Caki2 (cell line): ENCODE data around the gene MEGF6. TPM values are rescaled to one million over a fixed set of nuclear protein-coding genes. Genes with fewer than 3 reads are reported as not detected.

Experiments
- DNase-seq: peaks from one replicate; pipeline ENCODE4 v3.0.0-alpha.2; 2015; ENCODE audit warnings: low read depth
- in situ Hi-C: cut with HindIII; loops from 2 replicates; pipeline ENCODE4 v1.10.0; 2016; ENCODE audit warnings: low sequenced_read_pairs, low pct_unique_long_range_greater_than_20kb, mixed read lengths
- total RNA-seq: library from RNA; depleted of rRNA; stranded (reverse); fragments of >200 nt; shearing (Covaris generic); gene quantifications from 2 replicates; pipeline ENCODE4 v1.2.3, GENCODE V29; 2014; ENCODE audit warnings: low replicate concordance

Gene MEGF6
- total RNA-seq, 1 experiment from 2014 or later, result 21.0 TPM

DNA sequence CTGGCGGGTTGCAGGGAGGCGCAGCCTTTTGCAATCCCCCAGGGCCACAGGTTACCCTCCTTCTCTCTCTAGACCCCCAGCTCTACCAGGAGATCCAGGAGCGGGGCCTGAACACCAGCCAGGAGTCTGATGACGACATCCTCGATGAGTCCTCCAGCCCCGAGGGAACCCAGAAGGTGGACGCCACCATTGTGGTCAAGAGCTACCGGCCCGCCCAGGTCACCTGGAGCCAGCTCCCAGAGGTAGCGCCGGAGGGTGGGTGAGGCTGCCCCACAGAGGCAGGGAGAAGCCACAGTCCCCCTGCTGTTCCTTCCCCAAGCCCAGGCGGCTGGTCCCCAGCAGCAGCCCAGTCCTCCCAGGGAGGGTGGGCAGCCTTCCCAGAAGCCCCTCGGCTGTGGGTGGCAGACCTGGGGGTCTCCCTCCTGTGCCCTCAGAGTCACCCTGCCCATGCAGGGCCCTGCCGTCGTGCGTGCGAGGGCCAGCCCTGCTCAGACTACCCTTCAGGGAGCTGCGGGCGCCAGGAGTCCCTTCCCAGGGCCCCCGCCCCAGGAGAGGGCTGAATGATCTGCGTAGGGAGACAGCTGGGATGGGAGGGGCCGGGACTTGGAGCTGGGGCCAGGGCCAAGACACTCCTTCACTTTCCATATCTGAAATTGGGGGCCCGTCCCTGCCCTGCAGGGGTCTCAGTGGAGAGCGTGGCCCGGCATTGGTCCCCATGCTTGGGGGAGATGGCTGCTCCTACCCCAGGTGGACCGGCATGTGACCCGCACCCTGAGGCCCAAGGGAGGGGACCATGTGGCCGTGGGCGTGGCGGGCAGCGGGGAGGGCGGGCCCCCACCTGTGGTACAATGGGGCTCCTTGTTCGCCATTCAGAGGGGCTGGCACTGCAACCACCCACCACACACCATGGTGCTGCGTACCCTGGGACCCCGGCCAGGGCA lies 143.9 kb downstream of the MEGF6 start:
- in situ Hi-C loops, result no loop called here
- no peak for DNase-seq

DNA sequence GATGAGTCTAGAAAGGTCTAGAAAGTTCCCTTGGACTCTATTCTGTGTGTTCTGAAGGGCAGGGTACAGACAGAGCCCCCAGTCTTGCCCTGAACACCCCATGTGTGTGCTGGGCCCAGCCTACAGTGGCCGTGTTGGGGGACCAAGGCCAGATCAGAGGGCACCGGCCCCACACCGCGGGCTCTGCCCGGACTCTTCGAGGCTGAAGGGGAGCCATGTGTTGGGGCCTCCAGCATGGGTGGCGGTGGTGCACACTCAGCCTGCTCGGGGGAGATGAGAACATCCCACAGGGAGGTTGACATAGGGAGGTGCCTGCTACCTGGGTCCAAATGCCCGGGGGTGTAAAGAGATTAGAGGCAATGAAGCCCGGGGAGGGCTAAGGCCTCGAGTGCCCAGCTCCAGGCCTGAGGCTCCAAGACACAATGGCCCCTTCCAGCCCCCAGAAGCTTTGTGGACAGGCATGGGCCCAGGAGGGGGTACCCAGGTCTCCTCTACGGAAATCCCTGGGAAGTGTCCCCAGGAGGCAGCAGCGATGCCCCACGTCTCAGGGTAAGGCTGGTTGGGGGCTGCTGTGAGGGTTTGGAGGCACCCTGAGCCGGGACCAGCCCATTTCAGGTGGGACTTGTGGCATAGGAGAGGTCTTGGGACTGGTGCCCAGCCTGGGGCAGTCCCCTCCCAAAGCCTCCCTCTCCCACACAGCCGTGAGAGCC lies 144.8 kb downstream of the MEGF6 start:
- no peak for DNase-seq
- in situ Hi-C loops, result no loop called here

DNA sequence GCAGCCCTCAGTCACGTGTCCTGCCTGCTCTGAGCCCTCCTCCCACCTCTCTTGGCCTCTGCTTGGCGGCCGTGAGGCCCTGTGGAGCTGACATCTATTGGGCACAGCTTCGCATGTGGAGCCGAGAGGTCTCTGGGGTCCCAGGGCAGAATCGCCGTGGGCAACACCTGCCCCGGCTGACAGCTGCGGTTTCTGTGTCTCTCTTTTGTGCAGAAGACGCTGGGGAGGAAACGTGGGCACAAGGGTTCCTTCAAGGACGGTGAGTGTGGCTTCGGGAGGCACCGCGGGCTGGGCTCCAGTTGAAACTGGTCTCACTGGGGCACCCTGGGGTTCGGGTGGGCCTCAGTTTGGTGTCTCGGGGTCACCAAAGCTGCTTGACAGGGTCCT lies 145.4 kb downstream of the MEGF6 start:
- in situ Hi-C loops, result no loop called here
- no peak for DNase-seq

DNA sequence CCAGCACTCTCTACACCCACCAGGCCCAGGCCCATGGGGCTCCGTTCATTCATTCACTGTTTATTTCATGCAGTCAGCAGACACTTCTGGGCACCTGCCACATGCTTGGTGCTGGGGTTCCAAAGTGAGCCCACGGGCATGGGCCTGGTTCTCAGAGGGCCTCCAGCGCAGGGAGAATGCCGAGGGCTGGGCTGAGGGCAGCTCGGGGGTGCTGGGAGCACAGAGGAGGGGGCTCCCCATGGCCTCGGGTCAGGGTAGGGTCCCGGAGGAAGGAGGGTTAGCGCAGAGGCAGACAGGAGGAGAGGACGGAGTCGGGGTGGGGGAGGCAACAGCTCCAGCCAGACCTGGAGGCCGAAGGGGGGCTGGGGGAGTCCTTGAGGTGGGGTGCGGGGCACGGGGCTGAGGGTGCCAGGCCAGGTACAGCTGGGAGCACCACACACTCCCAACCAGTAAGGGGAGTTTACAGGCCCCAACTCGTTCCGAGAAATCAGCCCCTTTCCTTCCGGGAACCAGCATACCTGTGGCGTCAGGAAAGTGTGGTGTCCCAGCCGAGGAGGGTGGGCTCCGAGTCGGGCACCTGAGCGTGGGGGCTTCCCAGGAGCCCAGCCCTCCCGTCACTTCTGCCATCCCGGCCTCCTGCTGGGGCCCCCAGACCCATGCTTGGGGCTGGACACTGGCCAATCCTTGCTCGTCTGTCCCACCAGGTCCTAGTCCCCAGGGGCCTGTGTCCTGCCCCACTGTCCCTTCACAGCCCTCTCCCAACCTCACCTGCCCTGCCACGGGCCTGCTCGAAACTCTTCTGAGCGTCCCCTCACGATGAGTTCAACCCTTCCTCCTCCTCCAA lies 146.0 kb downstream of the MEGF6 start:
- no peak for DNase-seq
- in situ Hi-C loops, result no loop called here

DNA sequence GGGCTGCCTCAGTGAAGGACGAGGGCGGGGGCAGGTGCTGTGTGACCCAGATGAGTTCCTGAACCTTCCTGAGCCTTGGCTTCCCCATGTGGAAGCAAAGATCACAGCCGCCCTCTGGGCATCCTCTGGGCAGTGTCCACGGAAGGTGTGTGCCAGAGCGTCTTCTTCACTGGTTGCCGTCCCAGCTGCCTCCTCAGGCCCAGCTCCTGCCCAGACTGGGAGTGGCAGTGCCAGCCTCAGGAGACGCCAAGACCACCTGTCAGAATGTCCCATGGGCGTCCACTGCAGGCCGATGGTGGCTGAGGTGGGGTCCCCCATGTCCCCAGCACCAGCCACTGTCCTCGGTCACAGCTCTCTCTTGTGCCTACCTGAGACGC lies 146.7 kb downstream of the MEGF6 start:
- in situ Hi-C loops, result no loop called here
- DNase-seq, result no peak

DNA sequence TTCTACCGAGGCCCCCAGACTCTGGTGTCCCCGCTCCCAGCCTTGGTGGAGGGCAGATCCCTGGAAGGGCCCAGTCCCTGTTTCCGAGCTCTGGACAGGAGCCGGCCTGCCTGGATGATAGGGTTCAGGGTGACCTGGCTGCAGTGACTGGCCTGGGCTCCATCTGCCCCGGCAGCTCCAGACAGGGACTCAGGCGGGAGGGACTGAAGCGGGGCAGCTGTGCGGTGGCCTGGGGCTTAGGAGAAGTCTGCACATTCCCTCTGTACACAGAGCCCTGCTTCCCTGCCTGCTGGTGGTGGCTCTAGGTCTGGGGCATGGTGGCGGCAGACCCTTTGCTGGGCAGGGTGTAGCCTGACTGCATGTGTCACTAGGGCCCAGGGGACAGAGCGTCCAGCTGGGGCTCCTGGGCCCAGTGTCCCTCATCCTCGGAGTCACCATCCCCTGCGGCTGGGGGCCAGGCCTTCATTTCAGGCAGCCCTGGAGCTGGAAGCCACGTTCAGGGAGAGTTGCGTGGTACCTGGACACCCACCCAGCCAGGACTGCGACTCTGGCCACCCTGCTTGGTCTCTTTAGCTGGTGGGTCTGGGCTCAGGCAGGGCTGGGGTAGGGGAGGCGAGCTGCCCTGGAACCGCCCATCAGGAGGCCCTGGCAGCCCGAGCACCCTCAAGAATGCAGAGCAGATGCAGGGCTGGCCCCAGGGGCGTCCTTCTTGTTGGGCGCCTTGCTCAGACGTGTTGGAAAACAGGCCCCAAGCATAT lies 147.2 kb downstream of the MEGF6 start:
- no peak for DNase-seq
- in situ Hi-C loops, result no loop called here

DNA sequence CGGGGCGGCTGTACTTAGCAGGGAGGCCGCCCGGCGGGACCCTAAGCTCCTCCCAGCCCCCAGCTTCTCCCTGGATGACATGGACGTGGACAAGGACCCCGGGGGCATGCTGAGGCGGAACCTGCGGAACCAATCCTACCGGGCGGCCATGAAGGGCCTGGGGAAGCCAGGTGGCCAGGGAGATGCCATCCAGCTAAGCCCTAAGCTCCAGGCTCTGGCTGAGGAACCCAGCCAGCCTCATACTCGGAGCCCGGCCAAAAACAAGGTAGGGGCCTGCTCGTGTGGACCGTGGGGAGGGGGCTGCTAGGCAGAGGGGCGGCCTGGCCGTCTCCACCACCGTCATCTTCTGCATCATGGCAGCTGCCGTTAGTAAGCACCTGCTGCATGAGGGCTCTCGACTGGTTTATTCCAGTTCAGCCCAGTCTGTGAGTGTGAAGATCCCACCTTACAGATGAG lies 147.9 kb downstream of the MEGF6 start:
- in situ Hi-C loops, result no loop called here
- no peak for DNase-seq

DNA sequence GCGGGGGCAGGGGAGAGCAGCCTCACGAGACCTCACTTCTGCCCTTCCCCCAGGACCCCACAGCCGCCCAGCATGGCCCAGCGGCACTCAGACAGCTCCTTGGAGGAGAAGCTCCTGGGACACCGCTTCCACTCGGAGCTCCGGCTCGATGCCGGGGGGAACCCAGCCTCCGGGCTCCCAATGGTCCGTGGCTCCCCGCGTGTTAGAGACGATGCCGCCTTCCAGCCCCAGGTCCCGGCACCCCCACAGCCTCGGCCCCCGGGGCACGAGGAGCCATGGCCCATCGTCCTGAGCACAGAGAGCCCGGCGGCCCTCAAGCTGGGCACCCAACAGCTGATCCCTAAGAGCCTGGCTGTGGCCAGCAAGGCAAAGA lies 148.3 kb downstream of the MEGF6 start:
- DNase-seq, result no peak
- in situ Hi-C loops, result no loop called here

DNA sequence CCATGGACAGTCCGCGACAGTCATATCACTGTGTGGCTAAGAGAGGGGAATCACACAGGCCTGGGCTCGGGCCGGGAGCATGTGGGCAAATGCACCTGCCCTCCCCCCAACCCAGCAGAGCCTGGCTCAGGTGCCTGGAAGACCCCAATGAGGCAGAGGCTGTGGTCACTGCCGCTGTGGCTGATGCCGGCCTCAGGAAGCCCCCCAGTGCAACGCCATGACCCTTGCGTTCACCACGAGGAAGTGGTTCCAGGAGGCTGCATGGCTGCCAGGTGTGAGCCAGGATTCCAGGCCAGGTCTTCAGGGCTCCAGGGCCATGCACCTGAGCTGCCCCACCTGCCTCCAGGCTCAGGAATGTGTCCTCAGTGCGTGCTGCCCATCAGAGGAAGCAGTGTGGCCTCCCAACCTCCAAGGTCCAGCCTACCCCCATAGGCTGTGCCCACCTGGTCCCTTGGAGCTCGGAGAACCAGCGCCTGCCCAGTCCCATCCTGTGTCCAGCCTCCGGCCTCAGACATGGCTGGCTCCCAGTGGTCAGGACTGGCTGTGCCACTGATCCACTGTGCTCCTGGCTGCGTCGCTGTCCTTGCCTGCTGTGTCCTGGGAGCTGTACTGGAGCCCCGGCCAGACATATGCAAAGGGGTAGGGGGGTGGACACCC lies 148.8 kb downstream of the MEGF6 start:
- in situ Hi-C loops, result no loop called here
- DNase-seq, result no peak

DNA sequence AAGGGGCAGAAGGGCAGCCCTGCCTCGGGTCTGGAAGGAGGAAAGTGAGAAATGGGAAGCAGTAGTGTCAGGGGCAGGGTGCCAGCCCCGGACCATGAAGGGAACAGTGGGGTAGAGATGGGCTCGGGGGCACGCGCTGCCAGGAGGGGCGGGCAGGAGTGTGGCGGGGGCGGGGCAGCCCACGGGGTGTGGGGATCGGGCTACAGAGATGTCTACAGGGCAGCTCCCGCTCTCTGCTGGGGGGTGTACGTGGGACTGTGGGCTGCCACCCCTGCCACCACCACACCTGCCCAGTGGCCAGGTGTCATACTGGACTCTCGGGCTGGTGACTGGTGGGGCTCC lies 149.4 kb downstream of the MEGF6 start:
- in situ Hi-C loops, result no loop called here

DNA sequence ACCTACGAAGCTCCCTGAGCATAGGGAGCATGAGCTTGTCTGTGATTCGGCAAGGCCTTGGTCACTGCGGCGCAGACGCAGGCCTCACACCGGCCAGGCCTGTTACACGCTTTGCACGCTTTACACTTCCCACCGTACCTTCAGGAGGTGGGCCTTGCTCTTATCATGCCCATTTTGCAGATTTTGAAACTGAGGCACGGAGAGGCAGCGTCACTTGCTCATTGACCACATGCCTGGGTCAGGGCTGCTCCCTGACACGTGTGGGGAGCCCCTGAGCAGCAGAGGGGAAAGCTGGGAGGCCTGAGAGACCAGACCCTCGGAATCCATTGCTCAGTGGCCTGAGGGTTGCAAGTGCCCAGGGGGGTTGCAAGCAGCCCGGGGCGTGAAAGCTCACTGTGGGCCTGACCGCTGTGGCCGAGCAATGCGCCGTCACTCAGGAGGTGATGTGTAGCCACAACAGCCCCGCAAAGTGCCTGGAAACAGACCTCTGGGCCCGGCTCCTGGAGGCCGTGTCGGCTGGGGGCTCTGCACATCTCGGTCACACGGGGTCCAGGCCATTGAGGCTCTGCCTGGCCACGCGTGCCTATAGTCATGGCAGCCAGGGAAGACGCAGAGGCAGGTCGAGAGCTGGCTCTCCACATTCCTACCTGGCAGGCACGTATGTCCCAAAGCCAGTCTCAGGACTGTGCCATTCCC lies 149.9 kb downstream of the MEGF6 start:
- in situ Hi-C loops, result no loop called here
- no peak for DNase-seq

More for the DNA sequence above, 149.4 kb downstream of the MEGF6 start:
- DNase-seq, result no peak

DNA sequence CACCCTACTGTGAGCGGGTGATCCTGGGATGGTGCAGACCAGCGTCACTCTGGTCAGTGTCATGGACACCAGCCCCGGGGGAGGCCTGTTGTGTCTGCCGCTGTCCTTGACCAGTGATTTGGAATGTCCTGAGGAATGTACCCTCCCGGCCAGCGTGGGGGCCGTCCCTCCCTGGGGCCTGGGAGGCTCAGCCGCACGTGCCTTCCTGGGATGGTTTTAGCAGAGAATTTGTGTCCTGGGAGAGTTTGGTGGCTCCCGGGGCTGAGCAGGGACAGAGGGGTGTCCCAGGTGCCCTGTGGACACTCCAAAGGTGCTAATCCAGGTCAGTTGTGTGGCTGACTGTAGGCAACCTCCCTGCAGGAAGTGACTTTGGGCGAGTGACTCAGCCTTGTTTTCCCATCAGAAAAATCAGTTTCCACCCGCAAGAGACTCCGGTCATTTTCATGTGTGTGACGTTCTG lies 150.6 kb downstream of the MEGF6 start:
- in situ Hi-C loops, result no loop called here
- no peak for DNase-seq

DNA sequence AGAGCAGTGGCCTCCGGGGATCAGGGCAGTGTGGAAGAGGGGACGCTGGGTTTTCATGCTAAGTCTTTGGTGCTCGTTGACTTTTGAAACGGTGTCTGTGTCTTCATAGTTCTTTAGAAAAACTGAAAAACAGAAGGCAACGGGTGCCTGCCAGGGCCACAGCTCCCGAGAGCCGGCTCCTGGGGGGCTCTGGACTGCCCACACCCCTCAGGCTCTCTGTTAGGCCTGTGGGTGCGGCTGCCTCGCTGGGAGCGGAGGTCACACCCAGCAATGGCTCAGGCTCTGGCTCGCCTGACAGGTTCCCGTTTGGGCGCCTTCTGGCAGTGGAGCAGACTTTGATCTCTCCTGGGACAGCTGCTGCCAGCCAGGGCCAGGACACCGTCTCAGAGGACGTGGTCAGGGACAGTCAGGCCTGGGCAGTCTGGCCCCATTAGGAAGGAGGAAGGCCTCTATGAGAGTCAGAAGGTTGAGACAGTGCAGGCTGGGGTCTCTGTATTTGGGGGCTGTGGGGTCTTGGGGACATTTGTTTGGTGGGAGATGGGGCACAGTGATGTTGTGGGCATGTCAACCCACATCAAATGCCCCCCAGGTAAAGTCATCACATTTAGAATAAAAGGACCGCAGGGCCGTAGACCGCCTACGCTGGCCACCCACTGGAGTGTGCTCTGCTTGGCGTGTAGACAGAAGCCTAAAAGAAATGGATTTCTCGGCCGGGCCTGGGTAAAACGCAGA lies 151.2 kb downstream of the MEGF6 start:
- DNase-seq, result no peak
- in situ Hi-C loops, result no loop called here

DNA sequence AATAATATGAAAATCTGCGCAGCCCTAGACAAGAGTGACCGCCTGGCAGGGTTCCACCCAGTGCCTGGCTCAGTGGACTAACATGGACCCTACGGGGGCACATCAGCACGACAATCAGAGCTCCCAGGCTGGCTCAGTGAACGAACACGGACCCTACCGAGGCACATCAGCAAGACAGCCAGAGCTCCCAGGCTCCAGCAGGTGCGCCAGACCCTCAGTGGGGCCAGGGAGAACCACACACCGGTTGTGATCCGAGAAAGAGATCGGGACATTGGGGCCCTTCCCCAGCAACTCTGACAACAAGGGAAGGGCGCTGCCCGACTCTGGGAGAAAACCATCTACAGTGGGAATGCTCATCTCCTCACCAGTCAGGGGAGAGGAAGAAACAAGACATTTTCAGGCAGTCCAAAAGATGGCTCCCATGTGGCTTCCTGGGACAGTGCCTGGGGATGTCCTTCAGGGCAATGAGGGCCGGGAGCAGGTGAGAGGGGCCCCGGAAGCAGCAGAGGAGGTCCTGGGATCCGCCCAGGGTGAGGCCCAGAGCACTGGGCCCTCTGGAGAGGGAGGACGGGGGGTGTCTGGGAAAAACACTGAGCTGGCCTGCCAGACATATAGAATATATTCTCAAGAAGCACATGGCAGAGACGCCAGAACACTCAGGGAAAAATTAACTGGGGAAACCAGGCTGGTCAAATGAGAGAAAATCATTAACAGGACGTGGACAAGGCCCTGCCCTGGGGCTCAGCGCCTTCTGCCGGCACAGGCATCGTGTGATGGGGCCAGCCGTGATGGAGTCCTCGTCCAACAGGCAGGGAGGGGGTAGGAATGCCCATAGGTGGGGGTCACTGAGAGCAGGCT lies 152.0 kb downstream of the MEGF6 start:
- no peak for DNase-seq
- in situ Hi-C loops, result no loop called here

DNA sequence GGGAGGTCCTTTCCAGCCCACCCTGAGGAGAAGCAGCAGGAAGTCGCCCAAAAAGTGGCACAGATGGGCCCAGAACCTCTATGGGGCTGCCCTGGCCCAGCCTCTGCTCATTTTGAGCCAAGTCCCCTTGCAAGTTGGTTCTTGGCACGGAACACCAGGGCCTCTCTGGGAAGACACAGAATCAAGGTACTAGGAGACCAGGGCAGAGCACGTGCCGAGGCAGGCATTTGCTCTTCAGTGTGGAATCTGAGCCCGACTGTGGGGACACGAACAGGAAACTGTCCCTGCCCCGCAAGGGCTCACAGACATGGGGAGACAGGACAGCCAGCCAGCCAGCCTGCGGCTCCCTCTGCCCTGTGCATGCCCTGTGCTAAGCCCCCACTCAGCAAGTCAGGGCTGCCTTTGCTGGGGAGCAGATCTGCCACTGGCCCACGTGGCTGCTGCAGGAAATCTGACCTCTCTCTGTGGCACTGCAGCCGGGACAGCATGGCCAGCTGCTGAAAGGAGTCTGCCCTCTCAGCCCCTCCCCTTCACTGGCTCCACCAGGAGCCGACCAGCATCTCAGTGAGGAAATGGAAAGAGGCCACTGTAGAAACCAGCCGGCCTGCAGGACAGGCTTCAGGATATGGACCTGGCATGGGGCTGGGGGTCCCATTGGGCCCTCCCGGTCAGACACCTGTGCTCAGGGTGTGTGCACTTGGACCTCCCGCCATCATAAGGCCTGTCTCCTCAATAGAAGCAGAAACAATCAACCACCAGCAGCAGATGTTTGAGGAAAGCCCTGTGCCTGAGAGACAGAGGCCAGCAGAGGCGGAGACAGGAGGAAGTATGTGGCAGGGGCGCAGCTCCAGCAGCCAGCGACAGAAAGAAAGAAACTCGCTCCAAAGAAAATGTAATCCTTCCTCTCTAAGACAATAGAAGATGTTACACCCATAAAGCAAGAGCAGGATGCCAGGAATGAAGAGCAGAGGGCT lies 153.1 kb downstream of the MEGF6 start:
- DNase-seq, result no peak
- in situ Hi-C loops, result no loop called here
